Measurements from ENCODE around the gene NDST3. TPM values are rescaled to one million over a fixed set of nuclear protein-coding genes. Genes with fewer than 3 reads are reported as not detected.
"Not testable (repeated sequence)": the region's sequence is repeated elsewhere in the genome, so short reads cannot be mapped to it uniquely, and the experiment has no call there.

Gene NDST3
- total RNA-seq, 4 donors from 2014 or later: 0.13 TPM; not detected in 3

- Histone ChIP-seq H3K27me3 (no peaks in the 10 kb centered on the region), H3K9me3 (no peaks in the 10 kb centered on the region), H3K27ac (no peak overlapping the region), H3K4me1 (peaks cover 0 to 8% (median 0%) of the 10 kb centered on the region in 3 donors), H3K4me3 (no peak overlapping the region), H3K36me3 (no peaks in the 10 kb centered on the region)
- no peak for TF ChIP-seq POLR2AphosphoS5 (IDR thresholded peaks at IDR 0.05)
- no peak for TF ChIP-seq EP300 (IDR thresholded peaks at IDR 0.05)
- TF ChIP-seq CTCF (IDR thresholded peaks at IDR 0.05): no peak
- TF ChIP-seq POLR2A (IDR thresholded peaks at IDR 0.05): no peak
- ATAC-seq: no peak
- 0 to 14% methylated on average over 1 of the region's 1 CpG for WGBS, 2 donors (ENCODE audit: low coverage in 1 of 2)
These were observed 255.5 kb downstream of the NDST3 start for GRCh38 chr4:118289794-118290193.

- H3K27me3 ChIP-seq: no peaks in the 10 kb centered on the region
- H3K4me3 ChIP-seq: no peak overlapping the region
- ATAC-seq: no peak
- no peaks in the 10 kb centered on the region for H3K36me3 ChIP-seq
- no peak overlapping the region for H3K27ac ChIP-seq
- TF ChIP-seq CTCF (IDR thresholded peaks at IDR 0.05) (no peak), POLR2A (IDR thresholded peaks at IDR 0.05) (no peak), EP300 (IDR thresholded peaks at IDR 0.05) (no peak), POLR2AphosphoS5 (IDR thresholded peaks at IDR 0.05) (no peak)
- WGBS, 2 donors (ENCODE audit: low coverage in 1 of 2): 68 to 76% methylated on average over 2 of the region's 2 CpGs
- no peaks in the 10 kb centered on the region for H3K9me3 ChIP-seq
- peaks cover 0 to 8% (median 0%) of the 10 kb centered on the region in 3 donors for H3K4me1 ChIP-seq
These were observed 256.7 kb downstream of the NDST3 start for GRCh38 chr4:118290951-118291350.

- no peak for ATAC-seq
- Histone ChIP-seq H3K4me1 (no peaks in the 10 kb centered on the region), H3K36me3 (no peaks in the 10 kb centered on the region), H3K4me3 (no peak overlapping the region), H3K9me3 (no peaks in the 10 kb centered on the region), H3K27me3 (no peaks in the 10 kb centered on the region), H3K27ac (no peak overlapping the region)
- 68% methylated on average over 1 of the region's 1 CpG; no CpG with 5 or more reads in 1 of the 2 donors for WGBS, 2 donors (ENCODE audit: low coverage in 1 of 2)
- TF ChIP-seq POLR2AphosphoS5 (IDR thresholded peaks at IDR 0.05): no peak
- no peak for TF ChIP-seq CTCF (IDR thresholded peaks at IDR 0.05)
- TF ChIP-seq EP300 (IDR thresholded peaks at IDR 0.05): no peak
- TF ChIP-seq POLR2A (IDR thresholded peaks at IDR 0.05): no peak
These were observed 262.4 kb downstream of the NDST3 start for GRCh38 chr4:118296729-118297128.

GRCh38 chr4:118299619-118300018 is 265.3 kb downstream of the NDST3 start:
- not testable (repeated sequence) for H3K4me1 ChIP-seq, H3K9me3 ChIP-seq, H3K36me3 ChIP-seq, H3K4me3 ChIP-seq, H3K27ac ChIP-seq, ATAC-seq, H3K27me3 ChIP-seq
- 96 to 97% methylated on average over 5 to 6 of the region's 6 CpGs for WGBS, 2 donors (ENCODE audit: low coverage in 1 of 2)

- no peak for TF ChIP-seq POLR2AphosphoS5 (IDR thresholded peaks at IDR 0.05)
- Histone ChIP-seq H3K9me3 (no peaks in the 10 kb centered on the region), H3K4me3 (no peak overlapping the region), H3K4me1 (no peaks in the 10 kb centered on the region), H3K27me3 (no peaks in the 10 kb centered on the region), H3K27ac (no peak overlapping the region), H3K36me3 (no peaks in the 10 kb centered on the region)
- 41 to 51% methylated on average over 2 of the region's 2 CpGs for WGBS, 2 donors (ENCODE audit: low coverage in 1 of 2)
- ATAC-seq: no peak
These were observed 273.4 kb downstream of the NDST3 start for GRCh38 chr4:118307643-118308042.

Small RNAs within 50 kb of the gene (small RNA-seq; reads per million reads assigned to genes)
- gene SNORA24: 0 reads per million in 4 donors

Measured in gastroesophageal sphincter (tissue), 4 donors.